ENCODE data around the gene ATM. TPM values are rescaled to one million over a fixed set of nuclear protein-coding genes. Genes with fewer than 3 reads are reported as not detected.
A peak's percentile ranks its signal among the peaks of the same experiment; 100 is the strongest.

Gene ATM
- total RNA-seq, 2 experiments from 2014 or later = 125 to 159 TPM

DNA sequence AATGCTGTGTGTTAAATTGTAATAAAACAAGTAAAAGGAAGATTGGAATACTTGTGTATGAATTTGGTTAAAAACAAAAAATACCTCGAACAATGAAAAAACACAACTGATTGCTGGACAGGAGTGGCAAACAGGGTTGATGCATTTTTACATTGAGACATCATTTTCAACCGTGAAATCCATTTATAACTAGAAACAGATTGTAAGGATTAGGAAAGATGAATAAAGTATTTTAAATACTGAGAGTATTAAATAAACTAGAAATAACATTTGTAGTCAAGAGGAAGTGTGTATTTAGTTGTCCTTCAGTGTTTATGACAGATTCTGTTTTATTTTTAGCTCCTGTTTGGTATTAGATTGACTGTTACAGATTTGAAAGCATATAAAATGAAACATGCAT lies 5.4 kb downstream of the ATM start:
- peak overlapping the region; percentile 17 for H3K27ac ChIP-seq (ENCODE audit: low read depth, low read length, poor library complexity, severe bottlenecking)
- BruUV-seq (replicated peaks) = no TSS peak

GRCh38 chr11:108233277-108233945 lies 10.5 kb downstream of the ATM start:
- Histone ChIP-seq H3K9me3 (ENCODE audit: low read length) (peaks cover 4% of the 10 kb centered on the region; the same call in 1 of the 2 replicates), H3K4me1 (ENCODE audit: insufficient read depth, low read length, poor library complexity, severe bottlenecking) (peaks cover 35% of the 10 kb centered on the region), H3K4me2 (ENCODE audit: low read length) (no peak overlapping the region), H3K4me3 (ENCODE audit: low read depth, low read length, poor library complexity, severe bottlenecking) (no peak overlapping the region), H3K79me2 (ENCODE audit: insufficient read depth, low read depth, low read length) (peaks cover 24% of the 10 kb centered on the region; the same call in 1 of the 2 replicates), H3K27ac (ENCODE audit: low read depth, low read length, poor library complexity, severe bottlenecking) (no peak overlapping the region), H2AFZ (ENCODE audit: low read length) (no peak overlapping the region), H3K36me3 (ENCODE audit: insufficient read depth, low read length) (peaks cover 96% of the 10 kb centered on the region), H4K20me1 (ENCODE audit: insufficient read depth, low read length) (no peaks in the 10 kb centered on the region), H3K9me2 (ENCODE audit: insufficient read depth, low read length) (no peaks in the 10 kb centered on the region)
- CTCF ChIA-PET (ENCODE audit: unreplicated experiment) = no interaction called here
- POLR2A ChIA-PET = interaction anchor here (0.7 kb wide), 2 partner anchors 11 to 72 kb away, joined by 6 to 10 read pairs; partner anchors contain the start of gene NPAT
- intact Hi-C loops (cut with micrococcal nuclease; ENCODE audit: unreplicated experiment) = no loop called here
- TF ChIP-seq, protein P1, sequence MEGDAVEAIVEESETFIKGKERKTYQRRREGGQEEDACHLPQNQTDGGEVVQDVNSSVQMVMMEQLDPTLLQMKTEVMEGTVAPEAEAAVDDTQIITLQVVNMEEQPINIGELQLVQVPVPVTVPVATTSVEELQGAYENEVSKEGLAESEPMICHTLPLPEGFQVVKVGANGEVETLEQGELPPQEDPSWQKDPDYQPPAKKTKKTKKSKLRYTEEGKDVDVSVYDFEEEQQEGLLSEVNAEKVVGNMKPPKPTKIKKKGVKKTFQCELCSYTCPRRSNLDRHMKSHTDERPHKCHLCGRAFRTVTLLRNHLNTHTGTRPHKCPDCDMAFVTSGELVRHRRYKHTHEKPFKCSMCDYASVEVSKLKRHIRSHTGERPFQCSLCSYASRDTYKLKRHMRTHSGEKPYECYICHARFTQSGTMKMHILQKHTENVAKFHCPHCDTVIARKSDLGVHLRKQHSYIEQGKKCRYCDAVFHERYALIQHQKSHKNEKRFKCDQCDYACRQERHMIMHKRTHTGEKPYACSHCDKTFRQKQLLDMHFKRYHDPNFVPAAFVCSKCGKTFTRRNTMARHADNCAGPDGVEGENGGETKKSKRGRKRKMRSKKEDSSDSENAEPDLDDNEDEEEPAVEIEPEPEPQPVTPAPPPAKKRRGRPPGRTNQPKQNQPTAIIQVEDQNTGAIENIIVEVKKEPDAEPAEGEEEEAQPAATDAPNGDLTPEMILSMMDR (conservative IDR thresholded peaks at IDR 0.05; ENCODE audit: low read length) = no peak
- TF ChIP-seq EZH2phosphoT487 (IDR thresholded peaks at IDR 0.05; ENCODE audit: borderline replicate concordance, low read depth, low read length) = no peak
- no TSS peak for BruUV-seq (replicated peaks)
- no peak for DNase-seq (ENCODE audit: low spot score)

More for the DNA sequence above, 5.4 kb downstream of the ATM start:
- intact Hi-C loops (cut with micrococcal nuclease; ENCODE audit: unreplicated experiment) = loop anchor here (10.0 kb wide), 1 partner anchor 663 kb away; the partner anchor contains the start of gene ALKBH8
- Histone ChIP-seq H3K4me2 (ENCODE audit: low read length) (0 out of 2 replicates have a peak overlapping the region, but pooled peaks have one; percentile 27), H3K4me3 (ENCODE audit: low read depth, low read length, poor library complexity, severe bottlenecking) (no peak overlapping the region), H3K9me3 (ENCODE audit: low read length) (no peaks in the 10 kb centered on the region), H3K36me3 (ENCODE audit: insufficient read depth, low read length) (peaks cover 69% of the 10 kb centered on the region), H3K9me2 (ENCODE audit: insufficient read depth, low read length) (no peaks in the 10 kb centered on the region), H4K20me1 (ENCODE audit: insufficient read depth, low read length) (no peaks in the 10 kb centered on the region; the same call in 1 of the 2 replicates), H3K4me1 (ENCODE audit: insufficient read depth, low read length, poor library complexity, severe bottlenecking) (peaks cover 22% of the 10 kb centered on the region), H3K79me2 (ENCODE audit: insufficient read depth, low read depth, low read length) (peaks cover 64% of the 10 kb centered on the region), H2AFZ (ENCODE audit: low read length) (no peak overlapping the region)
- DNase-seq (ENCODE audit: low spot score) = no peak
- TF ChIP-seq EZH2phosphoT487 (IDR thresholded peaks at IDR 0.05; ENCODE audit: borderline replicate concordance, low read depth, low read length) = no peak
- TF ChIP-seq, protein P1 (conservative IDR thresholded peaks at IDR 0.05; ENCODE audit: low read length) = no peak
- CTCF ChIA-PET (ENCODE audit: unreplicated experiment) = no interaction called here
- POLR2A ChIA-PET = interaction anchor here (0.6 to 1.5 kb wide), 7 partner anchors 9 to 96 kb away, joined by 3 to 8 read pairs (median 4); no protein-coding TSS in a partner anchor

GRCh38 chr11:108235192-108235591 lies 12.3 kb downstream of the ATM start:
- POLR2A ChIA-PET = interaction anchor here (0.7 to 3.9 kb wide), 2 partner anchors 11 to 12 kb away, joined by 4 to 58 read pairs; partner anchors contain the start of genes ATM and NPAT
- DNase-seq (ENCODE audit: low spot score) = no peak
- CTCF ChIA-PET (ENCODE audit: unreplicated experiment) = no interaction called here
- Histone ChIP-seq H3K4me1 (ENCODE audit: insufficient read depth, low read length, poor library complexity, severe bottlenecking) (peaks cover 31% of the 10 kb centered on the region), H3K79me2 (ENCODE audit: insufficient read depth, low read depth, low read length) (peaks cover 22% of the 10 kb centered on the region; the same call in 1 of the 2 replicates), H2AFZ (ENCODE audit: low read length) (no peak overlapping the region), H4K20me1 (ENCODE audit: insufficient read depth, low read length) (no peaks in the 10 kb centered on the region), H3K4me2 (ENCODE audit: low read length) (no peak overlapping the region), H3K27ac (ENCODE audit: low read depth, low read length, poor library complexity, severe bottlenecking) (peak overlapping the region; percentile 96), H3K9me3 (ENCODE audit: low read length) (peaks cover 18% of the 10 kb centered on the region; the same call in 1 of the 2 replicates), H3K9me2 (ENCODE audit: insufficient read depth, low read length) (no peaks in the 10 kb centered on the region), H3K4me3 (ENCODE audit: low read depth, low read length, poor library complexity, severe bottlenecking) (no peak overlapping the region), H3K36me3 (ENCODE audit: insufficient read depth, low read length) (peaks cover 97% of the 10 kb centered on the region)
- BruUV-seq (replicated peaks) = no TSS peak
- intact Hi-C loops (cut with micrococcal nuclease; ENCODE audit: unreplicated experiment) = loop anchor here (5.0 kb wide), 1 partner anchor 427 kb away; no protein-coding TSS in a partner anchor
- TF ChIP-seq, protein P1 (conservative IDR thresholded peaks at IDR 0.05; ENCODE audit: low read length) = no peak
- no peak for TF ChIP-seq EZH2phosphoT487 (IDR thresholded peaks at IDR 0.05; ENCODE audit: borderline replicate concordance, low read depth, low read length)

Measured in OCI-LY7 (cell line).